Uterus (tissue), 4 donors: ENCODE data around the gene FAIM2. TPM values are rescaled to one million over a fixed set of nuclear protein-coding genes. Genes with fewer than 3 reads are reported as not detected.

Source experiments
- DNase-seq, 2 donors: peaks; one replicate each; pipeline ENCODE4 v3.0.0-alpha.2; 2019 to 2020
- H3K27ac ChIP-seq, 2 donors: fragments of 200-600 bp; sonication (generic); 1 replicate in 1 of 2; 2 replicates in 1 of 2; pipeline ENCODE4 v1.5.1; 2016 to 2018
- H3K27me3 ChIP-seq, 2 donors: fragments of 200-600 bp; sonication (generic); one replicate each; pipeline ENCODE4 v1.5.1; 2018 to 2019; ENCODE audit warnings: control low read depth in 1 of 2
- H3K36me3 ChIP-seq, 2 donors: fragments of 200-600 bp; sonication (generic); one replicate each; pipeline ENCODE4 v1.5.1; 2019; ENCODE audit warnings: control low read depth in 1 of 2
- H3K4me1 ChIP-seq, 2 donors: fragments of 200-600 bp; sonication (generic); one replicate each; pipeline ENCODE4 v1.5.1; 2018 to 2019; ENCODE audit warnings: control low read depth in 1 of 2
- H3K4me3 ChIP-seq, 2 donors: fragments of 200-600 bp; sonication (generic); 1 replicate in 1 of 2; 2 replicates in 1 of 2; pipeline ENCODE4 v1.5.1; 2018 to 2019; ENCODE audit warnings: mild to moderate bottlenecking in 1 of 2
- H3K9me3 ChIP-seq, 2 donors: fragments of 200-600 bp; sonication (generic); one replicate each; pipeline ENCODE4 v1.5.1; 2019; ENCODE audit warnings: control low read depth in 1 of 2
- POLR2A ChIP-seq, 2 donors: fragments of 450-650 bp; IDR thresholded peaks; one replicate each; pipeline ENCODE4 v1.6.1; 2016; ENCODE audit warnings: antibody characterized with exemption in 2 of 2, mild to moderate bottlenecking in 1 of 2, moderate library complexity in 1 of 2
- intact Hi-C: fragments of 100-400 bp; cut with DNase I; formaldehyde crosslinking; loops from one replicate; pipeline ENCODE4 v1.15.1; 2023; ENCODE audit warnings: low total_unique reads
- total RNA-seq, 4 donors: library from RNA; depleted of rRNA in 3 of 4; stranded (reverse); fragments of >200 nt in 3 of 4; gene quantifications; one replicate each; pipeline versions ENCODE4 v1.1.0 to v1.2.4, GENCODE V29; 2014 to 2023
- TF ChIP-seq, protein P1 (sequence below), 4 experiments: fragments of 200-600 bp in 2 of 4; fragments of 450-650 bp in 2 of 4; sonication (generic) in 2 of 4; IDR thresholded peaks; one replicate each; pipeline ENCODE4 v1.5.1; 2016 to 2019; ENCODE audit warnings: antibody characterized with exemption in 4 of 4, mild to moderate bottlenecking in 2 of 4, moderate library complexity in 1 of 4
- donor health status: DM: yes; HTN: yes; CAD: no.

The FAIM2 gene
- total RNA-seq, 4 donors from 2014 or later, result 1.0 to 11.9 (median 5.5) TPM

DNA sequence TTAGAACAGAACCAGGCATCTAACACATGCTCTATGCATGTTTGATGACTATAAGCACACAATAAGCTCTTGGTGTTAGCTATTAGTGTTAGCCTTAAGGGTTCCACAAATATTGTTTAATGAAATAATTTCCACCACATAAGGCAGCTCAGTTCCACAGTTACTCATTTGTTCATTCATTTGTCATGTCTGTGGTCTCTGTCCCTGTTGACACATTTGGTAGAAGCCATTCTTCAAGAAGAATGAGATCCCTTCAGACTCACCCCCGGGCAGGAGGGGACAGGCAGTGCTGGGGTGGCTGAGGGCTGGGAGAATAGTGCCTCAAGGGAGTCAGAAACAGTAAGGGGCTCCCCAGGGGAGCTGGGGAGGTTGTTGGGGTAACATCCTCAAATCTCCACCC lies 3.7 kb upstream of the FAIM2 start:
- H3K27ac ChIP-seq, result no peak overlapping the region
- no peaks in the 10 kb centered on the region for H3K27me3 ChIP-seq
- H3K9me3 ChIP-seq, result no peaks in the 10 kb centered on the region
- no peaks in the 10 kb centered on the region for H3K4me1 ChIP-seq
- intact Hi-C loops, result no loop called here
- H3K4me3 ChIP-seq, result no peak overlapping the region
- H3K36me3 ChIP-seq, result no peaks in the 10 kb centered on the region
- TF ChIP-seq, protein P1, sequence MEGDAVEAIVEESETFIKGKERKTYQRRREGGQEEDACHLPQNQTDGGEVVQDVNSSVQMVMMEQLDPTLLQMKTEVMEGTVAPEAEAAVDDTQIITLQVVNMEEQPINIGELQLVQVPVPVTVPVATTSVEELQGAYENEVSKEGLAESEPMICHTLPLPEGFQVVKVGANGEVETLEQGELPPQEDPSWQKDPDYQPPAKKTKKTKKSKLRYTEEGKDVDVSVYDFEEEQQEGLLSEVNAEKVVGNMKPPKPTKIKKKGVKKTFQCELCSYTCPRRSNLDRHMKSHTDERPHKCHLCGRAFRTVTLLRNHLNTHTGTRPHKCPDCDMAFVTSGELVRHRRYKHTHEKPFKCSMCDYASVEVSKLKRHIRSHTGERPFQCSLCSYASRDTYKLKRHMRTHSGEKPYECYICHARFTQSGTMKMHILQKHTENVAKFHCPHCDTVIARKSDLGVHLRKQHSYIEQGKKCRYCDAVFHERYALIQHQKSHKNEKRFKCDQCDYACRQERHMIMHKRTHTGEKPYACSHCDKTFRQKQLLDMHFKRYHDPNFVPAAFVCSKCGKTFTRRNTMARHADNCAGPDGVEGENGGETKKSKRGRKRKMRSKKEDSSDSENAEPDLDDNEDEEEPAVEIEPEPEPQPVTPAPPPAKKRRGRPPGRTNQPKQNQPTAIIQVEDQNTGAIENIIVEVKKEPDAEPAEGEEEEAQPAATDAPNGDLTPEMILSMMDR (IDR thresholded peaks at IDR 0.05), result no peak
- no peak for TF ChIP-seq POLR2A (IDR thresholded peaks at IDR 0.05)
- no peak for DNase-seq

DNA sequence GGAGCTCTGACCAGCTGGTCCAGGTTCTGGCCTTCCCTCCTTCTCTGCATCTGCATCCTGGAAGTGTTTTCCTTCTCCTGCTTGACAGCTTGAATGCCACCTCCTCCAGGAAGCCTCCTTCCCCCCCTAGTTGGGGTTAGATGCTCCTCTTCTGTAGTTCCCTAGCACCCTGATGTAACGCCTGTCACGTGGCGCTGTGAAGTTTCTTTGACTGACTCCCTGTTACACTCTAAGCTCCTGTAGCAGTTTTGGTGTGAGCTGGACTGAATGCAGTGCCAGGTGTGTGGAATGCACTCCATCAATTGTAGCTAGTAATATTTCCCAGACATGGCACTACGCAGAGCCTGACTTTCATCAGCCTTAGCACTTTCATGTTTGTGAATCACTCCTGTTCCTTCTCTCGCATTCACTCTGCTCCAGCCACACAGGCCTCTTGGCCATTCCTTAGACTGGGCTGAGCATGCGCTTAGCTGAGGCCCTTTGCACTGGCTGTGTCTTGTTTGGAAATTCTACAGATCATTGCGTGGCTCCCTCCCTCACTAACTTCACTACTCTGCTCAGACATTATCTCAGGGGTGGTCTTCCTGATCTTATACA lies 2.1 kb upstream of the FAIM2 start:
- TF ChIP-seq POLR2A (IDR thresholded peaks at IDR 0.05), result no peak
- TF ChIP-seq, protein P1 (IDR thresholded peaks at IDR 0.05), result no peak
- Histone ChIP-seq H3K4me3 (no peak overlapping the region), H3K9me3 (no peaks in the 10 kb centered on the region), H3K36me3 (no peaks in the 10 kb centered on the region), H3K4me1 (no peaks in the 10 kb centered on the region), H3K27me3 (no peaks in the 10 kb centered on the region), H3K27ac (no peak overlapping the region)
- DNase-seq, result no peak
- intact Hi-C loops, result no loop called here

DNA sequence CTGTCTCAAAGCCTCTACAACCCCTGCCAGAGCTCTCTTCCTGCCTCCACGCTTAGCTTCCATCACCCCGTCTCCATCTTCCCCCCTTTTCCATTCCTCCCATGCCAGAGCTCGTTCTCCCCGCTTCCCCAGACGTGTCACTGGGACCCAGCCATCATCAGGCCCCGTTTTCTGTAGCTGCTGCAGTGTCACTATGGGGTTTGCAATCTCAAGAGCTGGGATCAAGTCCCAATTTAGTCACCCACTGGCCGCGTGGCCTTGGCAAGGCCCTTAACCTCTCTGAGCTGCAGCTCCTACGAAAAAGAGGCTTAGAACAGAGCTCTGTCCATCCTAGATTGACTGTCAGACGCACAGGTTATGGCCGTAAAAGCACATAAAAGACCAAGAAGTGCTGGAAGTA lies 901 bp upstream of the FAIM2 start:
- no peak overlapping the region for H3K4me3 ChIP-seq
- TF ChIP-seq, protein P1 (IDR thresholded peaks at IDR 0.05), result no peak
- no peak for TF ChIP-seq POLR2A (IDR thresholded peaks at IDR 0.05)
- no peaks in the 10 kb centered on the region for H3K36me3 ChIP-seq
- intact Hi-C loops, result no loop called here
- H3K27me3 ChIP-seq, result no peaks in the 10 kb centered on the region
- no peaks in the 10 kb centered on the region for H3K4me1 ChIP-seq
- H3K27ac ChIP-seq, result peak overlapping the region; percentile 56 to 78
- no peaks in the 10 kb centered on the region for H3K9me3 ChIP-seq
- DNase-seq, result no peak

- H3K27ac ChIP-seq, result peak overlapping the region; percentile 56 to 78
- no peak for DNase-seq
Observed at GRCh38 chr12:49903351-49903699, 375 bp downstream of the FAIM2 start.

More at GRCh38 chr12:49903351-49903699, 375 bp downstream of the FAIM2 start:
- no peaks in the 10 kb centered on the region for H3K4me1 ChIP-seq
- no peaks in the 10 kb centered on the region for H3K9me3 ChIP-seq
- H3K4me3 ChIP-seq, result peak overlapping the region; percentile 22 to 41
- intact Hi-C loops, result no loop called here
- no peaks in the 10 kb centered on the region for H3K27me3 ChIP-seq
- TF ChIP-seq, protein P1 (IDR thresholded peaks at IDR 0.05), result no peak
- no peak for TF ChIP-seq POLR2A (IDR thresholded peaks at IDR 0.05)
- no peaks in the 10 kb centered on the region for H3K36me3 ChIP-seq
